Measurements from ENCODE around the gene SBF2.
A peak's percentile ranks its signal among the peaks of the same experiment; 100 is the strongest.

Gene SBF2

DNA sequence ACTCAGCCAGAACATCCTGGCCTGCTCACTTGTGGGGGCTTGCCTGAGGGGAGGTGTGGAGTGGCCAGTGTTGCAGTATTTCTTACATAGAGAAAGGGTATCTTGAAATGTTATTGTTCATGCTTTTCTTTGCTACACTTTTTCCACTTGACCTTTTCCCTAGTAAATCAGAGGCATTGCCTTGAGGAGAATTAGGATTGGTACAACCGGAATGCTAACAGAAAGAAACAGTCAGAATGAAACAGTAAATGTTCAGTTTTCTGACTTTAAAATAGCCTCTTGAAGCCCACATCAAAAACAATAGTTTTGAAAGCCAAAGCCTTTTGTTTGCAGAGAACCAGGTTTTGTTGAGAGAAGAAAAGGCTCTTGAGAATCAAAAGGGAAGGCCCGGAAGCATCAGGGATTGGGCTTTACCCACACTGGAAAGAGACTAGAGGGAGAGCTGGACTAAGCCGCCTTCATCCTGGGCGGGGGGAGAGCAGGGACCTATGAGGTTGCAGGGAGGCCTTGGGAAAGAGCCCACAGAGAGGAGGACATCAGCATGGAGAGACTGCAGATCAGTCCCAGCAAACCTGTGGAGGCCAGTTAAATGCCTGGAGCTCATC, 23.2 kb upstream of the SBF2 start:
- no peak for DNase-seq (ENCODE audit: low read depth)
- H3K4me3 ChIP-seq (ENCODE audit: low read depth, low read length) = peak overlapping the region; percentile 44
- no peak for TF ChIP-seq CTCF (IDR thresholded peaks at IDR 0.05; ENCODE audit: low read depth, low read length, missing control alignments)

GRCh38 chr11:10315083-10315482, 21.1 kb upstream of the SBF2 start:
- TF ChIP-seq CTCF (IDR thresholded peaks at IDR 0.05; ENCODE audit: low read depth, low read length, missing control alignments) = no peak
- H3K4me3 ChIP-seq (ENCODE audit: low read depth, low read length) = no peak overlapping the region
- DNase-seq (ENCODE audit: low read depth) = no peak

GRCh38 chr11:10314199-10315072, 20.4 kb upstream of the SBF2 start:
- DNase-seq (ENCODE audit: low read depth) = peak; percentile 93
- no peak for TF ChIP-seq CTCF (IDR thresholded peaks at IDR 0.05; ENCODE audit: low read depth, low read length, missing control alignments)
- H3K4me3 ChIP-seq (ENCODE audit: low read depth, low read length) = no peak overlapping the region; the same call in 1 of the 2 replicates

- TF ChIP-seq CTCF (IDR thresholded peaks at IDR 0.05; ENCODE audit: low read depth, low read length, missing control alignments) = no peak
- DNase-seq (ENCODE audit: low read depth) = no peak
- no peak overlapping the region for H3K4me3 ChIP-seq (ENCODE audit: low read depth, low read length)
These were observed 17.8 kb upstream of the SBF2 start for GRCh38 chr11:10311802-10312201.

- H3K4me3 ChIP-seq (ENCODE audit: low read depth, low read length) = no peak overlapping the region; the same call in 1 of the 2 replicates
- TF ChIP-seq CTCF (IDR thresholded peaks at IDR 0.05; ENCODE audit: low read depth, low read length, missing control alignments) = no peak
- DNase-seq (ENCODE audit: low read depth) = peak; percentile 88
These were observed 16.4 kb upstream of the SBF2 start for GRCh38 chr11:10310301-10310841.

- no peak for TF ChIP-seq CTCF (IDR thresholded peaks at IDR 0.05; ENCODE audit: low read depth, low read length, missing control alignments)
- DNase-seq (ENCODE audit: low read depth) = no peak
- H3K4me3 ChIP-seq (ENCODE audit: low read depth, low read length) = peak overlapping the region; percentile 74; the same call in 1 of the 2 replicates
These were observed 15.4 kb upstream of the SBF2 start for GRCh38 chr11:10309163-10310093.
